Stimulated activated CD8-positive, alpha-beta memory T cell treated with anti-CD3 and anti-CD28 coated beads, Interleukin-7, amount 100 ng/mL, for 1 hour (primary cell): ENCODE measurements around the gene TTC28.
"Not testable (repeated sequence)": the region's sequence is repeated elsewhere in the genome, so short reads cannot be mapped to it uniquely, and the experiment has no call there.

Source experiments
- DNase-seq, 2 donors: peaks; one replicate each; pipeline ENCODE4 v3.0.0-alpha.2; 2020; ENCODE audit warnings: low read depth in 2 of 2

TTC28 gene

DNA sequence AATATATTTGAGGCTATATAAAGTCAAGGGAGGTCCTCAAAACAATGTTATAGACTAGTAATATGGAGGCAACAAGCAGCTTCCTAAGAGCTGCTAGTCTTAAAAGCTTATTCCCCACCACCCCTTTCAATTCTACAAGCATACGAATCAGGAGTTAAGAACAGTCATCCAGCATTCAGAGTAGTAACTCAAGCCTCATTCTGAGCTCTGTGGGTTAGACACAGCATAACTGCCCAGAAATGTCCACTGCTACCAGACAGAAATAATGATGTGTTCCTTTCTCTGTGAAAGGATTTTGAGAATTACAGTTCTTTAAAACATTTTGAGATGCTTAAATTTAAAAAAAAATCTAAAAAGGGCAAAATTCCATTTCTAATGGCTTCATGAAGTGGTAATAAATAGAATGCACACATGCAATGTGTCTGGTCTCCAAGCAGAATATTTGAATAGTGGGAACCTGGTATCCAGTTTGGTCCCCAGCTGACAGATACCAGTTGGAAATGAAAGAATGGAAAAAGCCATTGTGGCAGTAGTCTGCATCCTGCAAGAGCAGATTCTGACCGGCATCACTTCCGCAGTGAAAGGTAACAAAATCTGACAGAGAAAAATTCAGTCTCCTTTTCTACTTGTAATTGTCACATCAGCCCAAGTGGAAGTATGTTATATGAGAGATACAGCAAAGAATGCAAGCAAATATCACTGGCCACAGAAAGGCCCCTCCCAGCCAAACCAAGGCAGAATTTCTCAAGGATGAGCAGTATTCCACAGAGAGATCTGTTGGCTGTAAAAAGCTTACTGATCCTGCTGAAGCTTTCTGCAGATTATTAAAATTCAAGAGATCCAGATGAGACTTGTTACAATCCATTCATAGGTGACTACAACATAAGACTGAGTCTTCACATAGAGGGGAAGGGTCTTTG, 449.8 kb downstream of the TTC28 start:
- DNase-seq: no peak

DNA sequence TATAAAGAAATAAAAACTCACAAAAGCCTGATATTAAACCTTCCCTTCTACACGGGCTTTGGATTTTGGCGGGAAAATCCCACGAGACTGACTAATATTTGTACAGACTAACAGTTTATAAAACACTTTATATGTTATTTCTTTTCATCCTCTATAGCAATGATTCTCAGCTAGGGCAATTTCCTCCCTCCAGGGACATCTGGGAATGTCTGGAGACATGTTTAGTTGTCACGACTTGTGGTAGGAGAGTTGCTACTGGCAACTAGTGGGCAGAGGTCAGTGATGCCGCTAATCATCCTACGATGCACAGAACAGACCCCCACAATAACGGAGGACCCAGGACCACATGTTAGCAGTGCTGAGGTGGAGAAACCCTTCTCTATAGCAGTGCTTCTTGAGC, 455.8 kb downstream of the TTC28 start:
- DNase-seq: no peak

DNA sequence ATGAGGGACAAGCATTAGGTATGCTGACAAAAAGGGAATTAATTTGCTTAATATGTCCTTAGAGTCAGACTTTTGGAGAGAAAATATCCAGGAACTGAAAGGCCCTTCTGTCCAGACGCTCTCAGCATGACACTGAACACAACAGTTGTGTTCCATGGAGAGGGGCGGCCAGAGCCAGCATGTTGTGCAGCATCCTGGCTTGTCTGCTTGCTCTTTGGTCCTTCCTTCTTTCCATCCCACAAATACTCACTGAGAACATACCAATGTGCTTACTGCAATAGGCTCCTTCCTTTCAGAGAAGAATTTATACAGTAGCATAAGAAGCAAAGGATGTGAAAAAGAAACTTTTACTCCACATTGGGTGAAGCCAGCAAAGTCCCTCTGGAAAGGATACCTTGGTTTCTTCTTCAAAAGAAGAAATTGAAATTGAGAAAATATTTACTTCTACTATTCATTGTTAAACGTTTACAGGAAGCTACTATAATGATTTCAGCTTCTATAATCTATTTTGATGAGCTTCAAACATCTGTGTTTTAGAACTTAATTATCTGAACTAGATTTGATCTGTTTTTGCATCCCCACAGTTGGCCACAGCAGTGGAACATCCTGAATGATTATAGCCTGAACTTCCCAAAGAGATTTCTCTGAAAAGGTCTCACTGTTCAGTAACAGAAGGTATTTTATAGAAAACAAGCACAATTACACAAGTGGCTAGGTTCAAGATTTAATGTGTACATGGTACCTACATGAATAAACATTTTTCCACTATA, 456.5 kb downstream of the TTC28 start:
- DNase-seq: no peak

DNA sequence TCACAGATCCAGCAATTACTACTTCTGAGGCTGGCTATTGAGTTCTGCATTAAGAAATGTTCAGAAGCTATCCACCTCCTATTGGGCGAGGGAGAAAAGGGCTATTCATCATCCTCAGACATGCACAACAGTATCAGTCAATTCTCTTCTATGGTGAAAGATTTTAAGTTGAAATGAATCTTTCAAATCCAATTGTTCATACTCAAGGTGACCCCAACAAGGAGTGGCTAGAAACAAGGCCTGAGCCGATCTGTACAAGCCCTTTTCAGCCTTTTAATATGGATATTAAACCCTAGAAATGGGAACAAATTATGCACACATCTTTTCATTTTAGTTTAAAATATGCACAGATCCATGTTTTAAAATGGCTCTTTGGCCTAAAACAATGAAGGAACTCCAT, 457.1 kb downstream of the TTC28 start:
- DNase-seq: no peak

- DNase-seq: no peak
Measured at GRCh38 chr22:28222052-28222451, 457.6 kb downstream of the TTC28 start.

- no peak for DNase-seq
Measured at GRCh38 chr22:28220626-28221363, 458.8 kb downstream of the TTC28 start.

GRCh38 chr22:28217277-28217676, 462.4 kb downstream of the TTC28 start:
- no peak for DNase-seq

DNA sequence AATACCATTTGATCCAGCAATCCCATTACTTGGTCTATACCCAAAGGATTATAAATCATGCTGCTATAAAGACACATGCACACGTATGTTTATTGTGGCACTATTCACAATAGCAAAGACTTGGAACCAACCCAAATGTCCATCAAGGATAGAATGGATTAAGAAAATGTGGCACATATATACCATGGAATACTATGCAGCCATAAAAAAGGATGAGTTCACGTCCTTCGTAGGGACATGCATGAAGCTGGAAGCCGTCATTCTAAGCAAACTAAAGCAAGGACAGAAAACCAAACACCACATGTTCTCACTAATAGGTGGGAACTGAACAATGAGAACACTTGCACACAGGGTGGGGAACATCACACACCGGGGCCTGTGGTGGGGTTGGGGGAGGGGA, 464.9 kb downstream of the TTC28 start:
- not testable (repeated sequence) for DNase-seq

- not testable (repeated sequence) for DNase-seq
Measured at GRCh38 chr22:28209457-28209856, 470.2 kb downstream of the TTC28 start.

- no peak for DNase-seq
Measured at GRCh38 chr22:28208787-28209186, 470.9 kb downstream of the TTC28 start.

- no peak for DNase-seq
Measured at GRCh38 chr22:28208036-28208435, 471.6 kb downstream of the TTC28 start.

- DNase-seq: no peak
Measured at GRCh38 chr22:28207281-28208030, 472.2 kb downstream of the TTC28 start.

DNA sequence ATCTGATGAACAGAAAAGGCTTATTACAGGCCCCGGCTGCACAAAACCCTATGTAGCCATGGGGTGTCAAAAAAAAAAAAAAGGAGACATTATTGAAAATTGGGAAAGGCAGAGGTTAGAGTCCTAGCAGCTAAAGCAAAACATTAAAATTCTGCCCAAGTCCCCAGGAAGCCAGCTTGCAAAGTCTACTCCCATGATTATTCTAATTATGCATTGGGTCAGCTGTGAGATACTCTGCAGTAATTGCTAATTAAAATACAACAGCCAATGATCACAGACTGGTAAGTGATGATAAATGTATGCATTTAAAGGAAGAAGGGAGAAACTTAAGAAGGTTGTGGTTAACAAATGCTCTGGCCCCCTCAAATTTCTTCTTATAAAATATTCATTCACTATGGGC, 473.7 kb downstream of the TTC28 start:
- DNase-seq: no peak

- no peak for DNase-seq
Measured at GRCh38 chr22:28204382-28204781, 475.3 kb downstream of the TTC28 start.

DNA sequence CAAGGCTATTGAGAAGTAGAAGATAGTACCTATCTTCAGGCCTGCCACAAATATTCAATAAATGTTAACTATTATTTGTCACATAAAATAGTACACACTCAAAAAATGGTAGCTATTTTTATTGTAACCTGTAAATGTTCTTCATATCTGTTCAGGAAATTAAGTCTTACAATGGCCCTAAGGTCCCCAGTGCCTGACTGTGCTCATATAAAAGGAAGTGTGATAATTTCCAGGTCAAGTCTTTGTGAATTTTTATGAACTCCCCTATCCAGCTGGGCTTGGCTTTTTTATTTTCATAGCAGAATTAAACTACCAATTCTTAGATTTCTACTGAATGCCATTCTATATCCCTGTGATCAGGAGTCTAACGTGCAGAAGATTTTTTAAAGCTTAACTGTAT, 476.4 kb downstream of the TTC28 start:
- DNase-seq: no peak

- no peak for DNase-seq
Measured at GRCh38 chr22:28198692-28199091, 480.9 kb downstream of the TTC28 start.

GRCh38 chr22:28191571-28191970, 488.1 kb downstream of the TTC28 start:
- DNase-seq: not testable (repeated sequence)

DNA sequence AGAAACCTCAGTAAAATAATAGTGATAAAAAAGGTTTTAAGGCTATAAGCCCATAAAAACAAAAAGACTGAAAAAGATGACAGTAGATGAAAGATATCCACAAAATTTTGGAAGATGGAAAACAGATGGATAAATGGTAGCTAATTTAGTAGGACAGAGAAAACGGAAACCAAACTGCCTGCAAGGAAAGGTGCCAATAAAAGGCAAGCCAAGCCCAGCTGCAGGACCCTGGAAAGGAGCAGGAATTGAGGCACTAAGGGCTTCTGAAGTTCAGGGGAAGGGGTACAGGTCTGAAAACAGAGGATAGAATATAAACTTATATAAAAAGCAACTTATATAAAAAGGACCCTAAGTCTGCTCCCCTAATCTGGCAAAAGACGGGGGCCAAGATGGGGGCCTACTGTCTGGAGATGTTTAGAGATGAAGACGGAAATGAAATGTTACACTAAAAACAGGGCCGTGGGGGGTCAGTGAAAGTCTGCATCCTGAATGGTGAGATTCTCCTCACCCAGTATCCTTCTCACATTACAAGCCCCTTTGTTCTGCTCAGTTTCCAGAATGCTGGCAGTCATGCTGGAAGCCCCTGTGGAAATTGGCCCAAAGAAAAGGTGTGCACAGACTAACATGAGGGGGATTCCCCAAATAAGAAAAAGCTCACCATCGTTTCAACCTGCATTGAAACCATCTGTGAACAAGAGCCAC, 491.3 kb downstream of the TTC28 start:
- DNase-seq: no peak

DNA sequence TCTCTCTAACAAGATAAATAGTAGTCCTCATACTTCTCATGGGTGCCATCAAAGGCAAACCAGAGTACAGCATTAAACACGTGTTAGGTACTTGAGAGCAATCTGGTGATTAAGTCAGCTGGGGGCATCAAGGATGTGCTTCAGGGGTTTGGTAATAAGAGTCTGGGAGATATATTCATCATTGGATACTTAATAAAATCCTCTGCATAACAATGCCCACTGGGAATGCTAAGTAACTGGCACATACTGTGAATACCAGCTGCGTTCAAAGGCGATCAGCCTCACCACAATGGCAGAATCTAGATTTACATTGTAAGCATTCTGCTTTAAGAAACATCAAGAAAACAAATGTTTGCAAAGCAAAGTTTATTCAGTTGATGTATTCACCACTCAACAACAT, 492.0 kb downstream of the TTC28 start:
- no peak for DNase-seq

DNA sequence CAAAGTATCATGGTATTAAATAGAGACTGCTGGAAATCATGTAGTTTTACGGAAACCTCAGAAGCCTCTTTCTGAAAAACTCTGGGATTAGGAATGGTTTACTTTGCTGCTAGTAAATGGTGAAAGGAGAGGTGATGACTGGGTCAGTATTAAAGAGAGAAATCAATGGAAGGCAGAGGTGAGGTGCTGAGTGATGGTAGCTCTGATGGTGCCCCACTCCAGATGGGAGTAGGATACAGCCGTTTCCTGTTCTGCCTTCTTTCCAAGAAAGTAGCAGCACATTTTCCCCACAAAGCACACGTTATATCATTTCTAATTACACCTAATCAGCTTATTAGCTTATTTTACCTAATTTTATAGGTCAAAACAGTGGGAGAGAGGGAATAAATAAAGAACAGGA, 493.0 kb downstream of the TTC28 start:
- DNase-seq: no peak

- DNase-seq: no peak
Measured at GRCh38 chr22:28185130-28185529, 494.5 kb downstream of the TTC28 start.
